GM18867 (cell line): ENCODE data around the gene ZBED6.
"Not testable (repeated sequence)": the region's sequence is repeated elsewhere in the genome, so short reads cannot be mapped to it uniquely, and the experiment has no call there.

Experiments
- ATAC-seq: cut with Tn5 transposase; IDR thresholded peaks from one replicate; pipeline ENCODE4 v1.9.1; 2021; ENCODE audit warnings: mild to moderate bottlenecking, moderate library complexity; ENCODE audit not compliant: unreplicated experiment

ZBED6 gene, protein sequence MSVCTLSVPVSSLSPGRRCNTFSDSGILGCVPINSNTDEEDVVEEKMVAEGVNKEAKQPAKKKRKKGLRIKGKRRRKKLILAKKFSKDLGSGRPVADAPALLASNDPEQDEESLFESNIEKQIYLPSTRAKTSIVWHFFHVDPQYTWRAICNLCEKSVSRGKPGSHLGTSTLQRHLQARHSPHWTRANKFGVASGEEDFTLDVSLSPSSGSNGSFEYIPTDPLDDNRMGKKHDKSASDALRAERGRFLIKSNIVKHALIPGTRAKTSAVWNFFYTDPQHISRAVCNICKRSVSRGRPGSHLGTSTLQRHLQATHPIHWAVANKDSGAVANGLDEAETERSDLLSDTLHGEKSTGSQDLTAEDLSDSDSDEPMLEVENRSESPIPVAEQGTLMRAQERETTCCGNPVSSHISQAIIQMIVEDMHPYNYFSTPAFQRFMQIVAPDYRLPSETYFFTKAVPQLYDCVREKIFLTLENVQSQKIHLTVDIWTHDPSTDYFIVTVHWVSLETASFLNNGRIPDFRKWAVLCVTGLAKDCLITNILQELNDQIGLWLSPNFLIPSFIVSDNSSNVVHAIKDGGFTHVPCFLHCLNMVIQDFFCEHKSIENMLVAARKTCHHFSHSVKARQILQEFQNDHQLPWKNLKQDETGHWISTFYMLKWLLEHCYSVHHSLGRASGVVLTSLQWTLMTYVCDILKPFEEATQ (N-terminal part only)

DNA sequence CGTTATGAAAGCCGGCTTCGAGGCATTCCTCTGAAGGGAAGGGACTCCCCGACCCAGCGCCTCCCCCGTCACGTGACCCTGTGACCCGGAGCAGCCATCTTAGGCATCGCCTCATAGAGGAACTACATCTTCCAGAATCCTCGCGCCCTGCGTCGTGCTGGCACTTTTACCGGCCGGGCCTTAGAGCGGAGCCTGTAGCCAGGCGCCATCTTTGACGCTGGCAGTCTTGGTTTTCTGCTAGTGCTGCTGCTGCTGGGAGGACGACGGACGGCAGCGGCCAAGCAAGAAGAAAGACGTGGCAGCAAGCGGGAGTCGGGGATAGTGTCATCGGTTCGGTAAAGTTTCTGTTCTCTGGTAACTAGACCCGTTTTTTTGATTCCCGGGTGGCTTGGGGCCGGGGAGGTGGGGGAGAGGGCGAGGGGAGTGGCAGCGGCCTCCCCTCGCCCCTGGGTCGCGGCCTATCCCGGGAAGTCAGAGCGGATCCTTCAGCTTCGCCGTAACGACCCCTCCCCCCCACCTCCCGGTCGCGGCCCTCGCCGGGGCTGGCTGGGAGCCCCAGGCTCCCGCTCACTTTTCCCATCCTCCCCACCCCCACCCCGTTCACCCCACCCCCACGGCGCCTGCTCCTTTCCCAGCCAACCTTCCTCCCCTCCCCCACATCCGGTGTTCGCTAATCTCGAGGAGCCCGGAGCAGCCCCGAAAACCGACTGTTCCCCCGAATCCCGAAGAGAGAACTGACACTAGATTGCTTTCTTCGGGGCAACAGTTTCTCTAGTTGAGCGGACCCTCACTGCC is at the start of gene ZBED6, which contains the start of gene ZC3H11A:
Gene ZBED6 (plus strand): TSS at position 183 of the 795 bp plus-strand sequence. CDS start 1,900 bp downstream, outside the sequence.
Gene ZC3H11A (plus strand): TSS at position 183 of the 795 bp plus-strand sequence. CDS start 21,448 bp downstream, outside the sequence.
- peak; percentile 94 for ATAC-seq

DNA sequence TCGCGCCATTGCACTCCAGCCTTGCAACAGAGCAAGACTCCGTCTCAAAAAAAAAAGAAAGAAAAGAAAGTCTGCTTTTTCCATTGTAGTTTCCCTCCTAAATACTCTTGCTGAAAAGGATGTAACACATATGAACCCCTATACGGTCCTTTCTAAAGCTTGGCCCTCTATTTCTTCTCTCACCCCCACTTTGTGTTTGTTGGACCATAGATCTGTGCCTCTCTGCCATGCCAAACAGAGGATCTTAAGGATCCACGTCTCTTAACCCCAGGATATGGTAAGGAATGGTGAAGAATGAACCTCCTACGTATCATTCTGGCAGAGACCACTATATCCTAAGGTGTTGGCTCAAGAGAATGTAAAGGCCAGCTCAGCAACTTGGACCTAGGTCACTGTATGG is 49.1 kb upstream of the ZBED6 start:
- no peak for ATAC-seq

DNA sequence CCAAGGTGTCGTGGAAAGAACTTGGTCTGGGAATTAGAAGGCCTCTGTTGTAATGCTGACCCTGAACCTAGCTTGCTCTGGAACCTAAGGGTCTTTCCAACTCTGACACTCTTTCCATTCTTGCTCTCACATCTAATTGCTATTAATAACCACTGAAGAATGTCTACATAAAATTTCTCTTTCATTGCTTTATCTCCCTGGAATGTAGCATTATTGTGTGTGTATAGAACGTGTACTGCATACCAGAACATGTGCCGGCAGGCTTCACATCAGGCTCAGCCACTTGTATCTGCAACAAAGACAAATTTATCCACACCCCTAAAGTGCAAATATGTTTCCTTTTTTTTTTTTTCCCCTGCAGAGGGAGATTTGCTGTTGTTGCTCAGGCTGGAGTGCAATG is 44.4 kb upstream of the ZBED6 start:
- no peak for ATAC-seq

DNA sequence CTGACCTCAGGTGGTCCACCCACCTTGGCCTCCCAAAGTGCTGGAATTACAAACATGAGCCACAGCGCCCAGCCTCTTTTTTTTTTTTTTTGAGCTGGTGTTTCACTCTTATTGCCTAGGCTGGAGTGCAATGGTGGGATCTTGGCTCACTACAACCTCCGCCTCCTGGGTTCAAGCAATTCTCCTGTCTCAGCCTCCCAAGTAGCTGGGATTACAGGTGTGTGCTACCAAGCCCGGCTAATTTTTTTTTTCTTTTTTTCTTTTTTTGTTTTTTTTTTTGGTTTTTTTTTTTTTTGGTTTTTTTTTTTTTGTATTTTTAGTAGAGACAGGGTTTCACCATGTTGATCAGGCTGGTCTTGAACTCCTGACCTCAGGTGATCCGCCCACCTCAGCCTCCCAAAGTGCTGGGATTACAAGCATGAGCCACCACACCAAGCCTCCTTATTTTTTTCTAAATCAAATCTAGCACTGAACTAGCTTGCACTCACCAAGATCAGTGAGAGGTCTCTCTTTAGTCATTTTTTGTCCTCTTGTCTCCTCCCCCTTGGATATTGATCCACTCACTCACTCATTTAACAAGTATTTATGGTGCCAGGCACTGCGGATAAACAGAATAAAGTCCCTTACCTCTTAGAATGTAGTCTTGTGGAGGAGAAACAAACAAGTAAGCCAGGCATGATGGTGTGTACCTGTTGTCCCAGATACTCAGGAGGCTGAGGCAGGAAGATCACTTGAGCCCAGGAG is 43.6 kb upstream of the ZBED6 start:
- ATAC-seq = not testable (repeated sequence)

DNA sequence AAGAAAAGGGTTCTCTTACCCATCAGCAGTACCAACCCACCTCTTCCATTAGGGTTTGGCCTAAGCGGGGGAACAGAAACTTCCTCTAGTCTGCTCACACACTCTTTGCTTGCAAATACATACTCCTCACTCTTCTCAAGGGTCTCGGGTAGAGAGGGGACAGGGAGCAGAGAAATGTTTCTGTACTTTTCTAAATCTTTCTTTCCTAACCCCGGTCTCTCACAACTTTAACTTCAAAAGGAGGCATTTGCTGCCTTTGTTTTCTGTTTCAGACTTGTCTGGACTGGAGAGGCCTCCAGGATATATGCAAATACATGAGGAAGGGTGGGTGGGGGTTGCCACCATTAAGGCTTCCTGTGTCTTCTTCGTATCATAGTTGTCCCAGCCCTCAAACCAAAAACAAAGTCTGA is 41.0 kb upstream of the ZBED6 start:
- ATAC-seq = peak; percentile 50

DNA sequence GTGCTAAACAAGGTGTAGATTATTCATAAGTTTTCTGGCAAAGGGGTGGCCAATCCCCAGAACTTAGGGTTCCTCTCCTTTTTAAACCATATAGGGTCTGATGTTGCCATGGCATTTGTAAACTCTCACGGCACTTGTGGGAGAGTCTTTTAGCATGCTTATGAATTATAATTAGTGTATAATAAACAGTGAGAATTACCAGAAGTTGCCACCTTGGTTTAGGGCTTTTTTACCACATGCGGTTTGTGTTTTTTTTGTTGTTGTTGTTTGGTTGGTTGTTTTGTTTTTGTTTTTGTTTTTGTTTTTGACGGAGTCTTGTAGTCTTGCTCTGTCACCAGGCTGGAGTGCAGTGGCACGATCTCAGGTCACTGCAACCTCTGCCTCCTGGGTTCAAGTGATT is 39.4 kb upstream of the ZBED6 start:
- ATAC-seq = peak; percentile 49

DNA sequence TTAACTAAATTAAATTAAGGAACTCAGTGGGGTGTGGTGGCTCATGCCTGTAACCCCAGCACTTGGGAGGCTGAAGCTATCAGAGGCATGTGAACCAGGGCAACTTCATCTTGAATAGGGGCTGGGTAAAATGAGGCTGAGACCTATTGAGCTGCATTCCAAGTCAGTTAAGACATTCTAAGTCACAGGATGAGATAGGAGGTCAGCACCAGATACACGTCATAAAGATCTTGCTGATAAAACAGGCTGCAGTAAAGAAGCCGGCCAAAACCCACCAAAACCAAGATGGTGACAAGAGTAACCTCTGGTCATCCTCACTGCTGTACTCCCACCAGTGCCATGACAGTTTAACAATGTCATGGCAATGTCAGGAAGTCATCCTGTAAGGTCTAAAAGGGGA is 36.7 kb upstream of the ZBED6 start:
- not testable (repeated sequence) for ATAC-seq

DNA sequence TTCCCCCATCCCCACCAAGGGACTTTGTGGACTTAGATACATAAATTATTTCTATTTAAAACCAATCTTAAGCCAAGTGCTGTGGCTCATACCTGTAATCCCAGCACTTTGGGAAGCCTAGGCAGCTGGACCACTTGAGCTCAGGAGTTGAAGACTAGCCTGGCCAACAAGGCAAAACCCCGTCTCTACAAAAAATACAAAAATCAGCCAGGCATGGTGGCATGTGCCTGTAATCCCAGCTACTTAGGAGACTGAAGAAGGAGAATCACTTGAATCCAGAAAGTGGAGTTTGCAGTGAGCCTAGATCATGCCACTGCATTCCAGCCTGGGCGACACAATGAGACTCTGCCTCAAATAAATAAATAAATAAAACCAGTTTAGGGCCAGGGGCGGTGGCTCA is 34.9 kb upstream of the ZBED6 start:
- no peak for ATAC-seq

DNA sequence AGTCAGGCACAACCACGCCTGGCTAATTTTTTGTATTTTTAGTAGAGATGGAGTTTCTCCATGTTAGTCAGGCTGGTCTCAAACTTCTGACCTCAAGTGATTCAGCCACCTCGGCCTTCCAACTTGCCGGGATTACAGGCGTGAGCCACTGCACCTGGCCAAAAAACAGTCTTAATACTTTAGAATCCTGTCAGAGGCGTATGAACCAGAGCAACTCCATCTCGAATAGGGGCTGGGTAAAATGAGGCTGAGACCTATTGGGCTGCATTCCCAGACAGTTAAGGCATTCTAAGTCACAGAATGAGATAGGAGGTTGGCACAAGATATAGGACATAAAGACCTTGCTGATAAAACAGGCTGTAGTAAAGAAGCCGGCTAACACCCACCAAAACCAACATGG is 33.5 kb upstream of the ZBED6 start:
- ATAC-seq = not testable (repeated sequence)

DNA sequence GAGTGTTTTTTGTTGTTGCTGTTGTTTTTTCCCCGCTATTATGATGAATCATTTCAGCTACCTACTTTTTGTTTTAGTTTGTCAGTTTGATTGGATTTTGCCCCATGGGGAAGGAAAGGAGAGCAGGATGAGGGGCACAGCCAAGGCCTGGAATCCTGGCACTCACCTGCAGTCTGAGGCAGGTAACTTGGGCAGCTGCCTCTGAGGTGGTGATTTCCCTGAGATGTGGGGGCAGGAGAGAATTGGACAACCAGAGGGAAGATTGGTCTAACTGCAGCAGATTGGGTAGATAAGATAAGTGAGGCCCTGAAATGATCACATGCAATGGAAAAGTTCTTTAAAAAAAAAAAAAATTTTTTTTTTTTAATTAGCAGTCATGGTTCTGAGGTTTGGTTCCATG is 31.9 kb upstream of the ZBED6 start:
- ATAC-seq = no peak

DNA sequence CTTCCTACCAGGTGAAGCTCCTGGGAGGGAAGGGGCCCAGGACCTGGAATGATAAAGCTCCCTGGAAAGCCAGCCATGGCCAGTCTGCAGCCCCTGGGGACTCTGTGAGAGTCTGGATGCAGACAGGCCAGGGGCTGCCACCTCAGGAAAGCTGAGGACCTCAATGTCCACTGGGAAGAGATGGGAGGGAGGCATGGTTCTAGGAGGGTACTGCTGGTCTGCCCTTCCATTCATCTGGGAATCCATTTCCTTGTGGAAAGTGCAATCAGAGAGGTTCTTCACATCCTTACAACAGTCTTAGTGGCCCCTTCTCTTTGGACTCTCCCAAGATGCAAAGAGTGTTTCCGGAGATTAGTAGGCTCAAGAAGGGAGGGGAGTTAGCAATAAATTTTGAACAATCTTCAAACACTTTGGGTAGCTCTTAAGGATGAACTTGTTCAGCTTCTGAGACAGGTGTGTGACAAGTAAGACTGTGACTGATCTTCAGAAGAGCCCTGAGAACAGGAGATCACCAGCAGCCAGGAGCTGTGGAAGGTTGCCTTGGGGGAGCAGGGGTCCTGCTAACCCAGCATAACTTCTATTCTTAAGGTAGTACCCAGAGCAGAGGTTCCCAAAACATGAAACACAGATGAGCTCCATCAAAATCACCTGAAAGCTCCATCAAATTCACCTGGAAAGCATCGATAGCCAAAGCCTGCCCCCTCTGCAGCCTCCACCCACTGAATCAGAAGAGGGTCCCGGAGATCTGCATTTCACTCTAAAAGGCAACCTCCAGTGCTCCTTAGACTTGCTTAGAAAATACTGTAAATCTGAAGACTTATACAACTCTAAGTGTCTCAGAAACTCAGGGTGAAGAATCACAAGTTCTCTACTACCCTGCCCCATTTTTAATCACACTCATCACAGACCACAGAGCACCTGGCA is 31.1 kb upstream of the ZBED6 start:
- ATAC-seq = no peak

DNA sequence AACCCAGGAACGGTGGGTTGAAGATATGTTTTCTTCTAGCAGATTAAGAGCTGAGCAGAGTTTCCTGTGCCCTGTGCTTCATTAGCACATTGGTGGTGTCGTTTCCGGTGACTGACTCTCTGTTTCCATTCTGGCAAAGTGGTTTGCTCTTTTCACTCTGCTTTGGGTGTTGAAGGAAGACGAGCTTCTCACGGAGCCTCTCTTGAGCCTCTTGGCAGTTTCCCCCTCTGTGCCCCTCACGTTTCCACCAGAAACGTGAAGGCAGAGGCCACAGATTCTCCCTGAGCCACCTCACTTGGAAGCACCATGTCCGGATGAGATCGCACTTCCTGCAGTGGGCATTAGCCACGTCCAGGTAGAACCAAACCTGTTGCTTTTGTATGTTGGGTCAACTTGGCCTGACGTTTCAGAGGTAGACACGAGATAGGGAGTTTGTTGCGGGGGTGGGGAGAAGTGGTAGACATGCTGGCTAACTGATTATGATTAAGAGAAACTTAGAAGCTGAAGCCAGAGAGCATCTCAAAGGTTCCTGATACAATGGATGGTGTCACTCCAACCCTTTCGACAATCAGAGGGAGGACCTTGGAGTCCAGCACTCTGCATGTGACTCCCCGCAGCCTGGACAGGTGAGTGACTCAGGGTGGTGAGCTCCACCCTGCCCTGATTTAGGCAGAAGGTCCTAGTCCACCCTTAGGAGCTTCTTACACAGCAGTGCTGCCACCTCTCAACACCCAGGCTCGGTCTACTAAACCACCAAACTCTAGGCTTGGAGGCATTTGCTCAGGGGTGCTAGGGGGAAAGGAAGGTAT is 30.2 kb upstream of the ZBED6 start, which contains the start of gene LAX1:
Gene LAX1 (plus strand): TSS at position 155 of the 809 bp plus-strand sequence. CDS start 383 bp downstream, at position 538.
- ATAC-seq = peak; percentile 91

DNA sequence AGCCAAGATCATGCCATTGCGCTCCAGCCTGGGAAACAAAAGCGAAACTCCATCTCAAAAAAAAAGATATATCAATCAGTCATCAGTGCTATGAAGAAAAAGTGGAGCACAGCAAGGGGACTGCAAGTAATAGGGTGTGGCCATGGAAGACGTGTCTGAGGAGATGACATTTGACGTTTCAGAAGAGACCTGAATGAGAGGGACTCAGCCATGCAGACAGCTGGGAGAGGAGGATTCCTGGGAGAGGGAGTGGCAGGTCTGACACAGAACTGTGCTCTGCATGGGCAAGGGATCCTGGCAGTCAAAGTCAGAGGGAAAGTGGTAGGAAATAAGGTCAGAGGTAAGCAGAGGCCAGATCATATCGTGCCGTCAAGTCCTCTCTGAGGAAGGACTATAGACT is 27.2 kb upstream of the ZBED6 start:
- no peak for ATAC-seq

DNA sequence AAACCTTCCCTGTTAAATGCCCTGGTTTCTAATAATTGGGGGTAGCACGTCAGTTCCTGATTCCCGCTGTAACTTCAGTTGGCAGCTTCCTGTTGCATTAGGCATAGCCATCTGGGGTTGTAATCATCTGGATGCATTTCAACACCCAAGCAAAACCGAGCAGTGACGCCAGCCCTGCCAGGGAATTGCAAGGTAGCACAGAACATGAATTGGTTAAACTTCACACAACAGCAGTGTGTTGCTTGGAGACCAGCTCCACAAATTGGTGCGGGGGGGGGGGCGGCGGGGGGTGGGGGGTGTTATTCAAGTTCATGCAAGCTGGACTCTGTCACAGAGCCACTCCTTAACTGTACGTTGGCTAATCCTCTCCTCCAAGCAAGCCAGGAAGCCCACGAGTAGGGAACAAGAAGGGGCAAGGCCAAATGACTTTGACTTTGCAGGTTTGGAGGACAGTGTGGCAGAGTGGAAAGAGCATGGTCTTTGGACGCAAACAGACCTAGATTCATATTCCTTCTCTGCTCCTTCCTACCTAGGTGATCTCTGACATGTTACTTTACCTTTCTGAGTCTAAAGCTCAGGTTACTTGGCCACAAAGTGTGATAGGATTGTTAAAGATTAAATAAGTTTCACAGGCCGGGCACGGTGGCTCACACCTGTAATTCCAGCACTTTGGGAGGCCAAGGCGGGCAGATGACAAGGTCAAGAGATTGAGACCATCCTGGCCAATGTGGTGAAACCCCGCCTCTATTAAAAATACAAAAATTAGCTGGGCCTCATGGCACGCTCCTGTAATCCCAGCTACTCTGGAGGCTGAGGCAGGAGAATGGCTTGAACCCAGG is 25.7 kb upstream of the ZBED6 start:
- ATAC-seq = no peak

DNA sequence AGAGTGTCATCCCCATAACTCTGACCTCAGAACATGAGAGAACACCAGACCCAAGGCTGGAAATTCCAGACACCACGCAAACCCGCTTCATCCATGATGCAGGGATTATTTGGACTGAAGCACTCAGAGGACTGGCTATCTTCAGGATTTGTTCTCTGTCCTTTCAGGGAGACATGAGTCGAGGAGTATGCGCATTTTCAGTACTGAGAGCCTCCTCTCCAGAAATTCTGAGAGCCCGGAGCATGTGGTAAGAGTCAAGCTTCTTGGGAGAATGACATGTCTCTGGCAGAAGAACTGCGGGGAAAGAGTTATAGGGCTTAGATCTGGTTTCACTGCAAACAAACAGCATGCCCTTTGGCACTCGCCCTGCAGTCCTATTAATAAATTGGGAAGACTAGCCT is 23.5 kb upstream of the ZBED6 start:
- no peak for ATAC-seq

DNA sequence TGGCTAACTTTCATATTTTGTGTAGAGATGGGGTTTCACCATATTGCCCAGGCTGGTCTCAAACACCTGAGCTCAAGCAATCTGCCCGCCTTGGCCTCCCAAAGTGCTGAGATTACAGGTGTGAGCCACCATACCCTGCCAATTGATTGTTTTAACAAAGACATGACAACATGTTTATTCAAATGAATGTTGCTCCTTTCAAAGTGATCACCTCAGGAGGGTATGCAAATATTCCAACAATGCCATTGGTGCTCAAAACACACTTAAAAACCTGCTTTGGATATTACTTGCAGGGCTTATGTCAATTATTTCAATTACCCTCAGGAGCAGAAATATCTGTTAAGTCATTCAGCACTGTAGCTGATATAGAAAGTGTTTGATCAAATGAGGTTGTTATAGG is 22.6 kb upstream of the ZBED6 start:
- ATAC-seq = no peak

DNA sequence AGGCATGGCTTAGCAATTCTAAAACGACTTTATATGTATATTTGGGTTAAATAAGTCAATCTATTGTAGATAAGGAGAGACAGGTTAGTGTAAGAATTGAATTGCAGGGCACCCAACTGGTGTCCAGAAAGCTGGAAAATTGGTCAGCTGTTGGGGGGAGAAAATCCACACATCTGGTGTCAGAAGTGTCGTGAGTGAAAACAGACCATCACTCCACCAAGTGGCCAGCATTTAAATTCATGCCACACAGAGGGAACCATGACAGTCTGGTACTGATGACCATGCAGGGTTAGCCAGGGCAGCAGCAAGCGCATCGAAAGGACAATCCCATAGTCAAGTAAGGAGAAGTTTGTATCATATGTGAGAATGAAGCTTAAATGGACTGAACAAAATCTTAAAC is 18.8 kb upstream of the ZBED6 start:
- ATAC-seq = no peak

DNA sequence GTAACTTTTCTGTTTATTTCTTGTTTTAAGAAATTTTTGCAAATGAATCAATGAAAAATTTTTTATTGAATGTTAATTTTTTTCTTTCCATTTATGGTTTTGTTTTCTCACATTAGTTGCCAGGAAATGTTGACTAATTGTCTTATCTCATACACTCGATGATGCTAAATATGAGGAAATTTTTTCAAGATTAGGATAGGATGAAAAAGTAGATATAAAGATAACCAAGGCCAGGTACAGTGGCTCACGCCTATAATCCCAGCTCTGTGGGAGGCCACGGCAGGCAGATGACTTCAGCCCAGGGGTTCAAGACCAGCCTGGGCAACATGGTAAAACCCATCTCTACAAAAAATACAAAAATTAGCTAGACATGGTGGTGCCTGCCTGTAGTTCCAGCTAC is 17.8 kb upstream of the ZBED6 start:
- no peak for ATAC-seq
